ENCODE measurements around the gene EVA1A.

Gene EVA1A

GRCh38 chr2:75547345-75548035, 13.2 kb downstream of the EVA1A start:
- in situ Hi-C loops (cut with MboI; ENCODE audit: low sequenced_read_pairs), result no loop called here

GRCh38 chr2:75545922-75546321, 14.8 kb downstream of the EVA1A start:
- in situ Hi-C loops (cut with MboI; ENCODE audit: low sequenced_read_pairs), result no loop called here

GRCh38 chr2:75545387-75545786, 15.4 kb downstream of the EVA1A start:
- in situ Hi-C loops (cut with MboI; ENCODE audit: low sequenced_read_pairs), result no loop called here

- in situ Hi-C loops (cut with MboI; ENCODE audit: low sequenced_read_pairs), result no loop called here
Measured at GRCh38 chr2:75543446-75543845, 17.3 kb downstream of the EVA1A start.

GRCh38 chr2:75541430-75541829, 19.3 kb downstream of the EVA1A start:
- in situ Hi-C loops (cut with MboI; ENCODE audit: low sequenced_read_pairs), result no loop called here

- in situ Hi-C loops (cut with MboI; ENCODE audit: low sequenced_read_pairs), result no loop called here
Measured at GRCh38 chr2:75540994-75541393, 19.7 kb downstream of the EVA1A start.

- in situ Hi-C loops (cut with MboI; ENCODE audit: low sequenced_read_pairs), result no loop called here
Measured at GRCh38 chr2:75539955-75540716, 20.6 kb downstream of the EVA1A start.

- in situ Hi-C loops (cut with MboI; ENCODE audit: low sequenced_read_pairs), result no loop called here
Measured at GRCh38 chr2:75538521-75539490, 21.9 kb downstream of the EVA1A start.

- in situ Hi-C loops (cut with MboI; ENCODE audit: low sequenced_read_pairs), result no loop called here
Measured at GRCh38 chr2:75537658-75538057, 23.1 kb downstream of the EVA1A start.

- in situ Hi-C loops (cut with MboI; ENCODE audit: low sequenced_read_pairs), result no loop called here
Measured at GRCh38 chr2:75533135-75533534, 27.6 kb downstream of the EVA1A start.

- in situ Hi-C loops (cut with MboI; ENCODE audit: low sequenced_read_pairs), result no loop called here
Measured at GRCh38 chr2:75532488-75532887, 28.3 kb downstream of the EVA1A start.

GRCh38 chr2:75528221-75528977, 32.3 kb downstream of the EVA1A start:
- in situ Hi-C loops (cut with MboI; ENCODE audit: low sequenced_read_pairs), result no loop called here

GRCh38 chr2:75527676-75528075, 33.1 kb downstream of the EVA1A start:
- in situ Hi-C loops (cut with MboI; ENCODE audit: low sequenced_read_pairs), result no loop called here

GRCh38 chr2:75526842-75527241, 33.9 kb downstream of the EVA1A start:
- in situ Hi-C loops (cut with MboI; ENCODE audit: low sequenced_read_pairs), result no loop called here

- in situ Hi-C loops (cut with MboI; ENCODE audit: low sequenced_read_pairs), result no loop called here
Measured at GRCh38 chr2:75525434-75526310, 35.1 kb downstream of the EVA1A start.

- in situ Hi-C loops (cut with MboI; ENCODE audit: low sequenced_read_pairs), result no loop called here
Measured at GRCh38 chr2:75524276-75524911, 36.3 kb downstream of the EVA1A start.

GRCh38 chr2:75523313-75524275, 37.1 kb downstream of the EVA1A start:
- in situ Hi-C loops (cut with MboI; ENCODE audit: low sequenced_read_pairs), result no loop called here
